Tibial artery (tissue), 4 donors: Measurements from ENCODE around the gene CBX2.

Source experiments
- DNase-seq, 2 donors: peaks; one replicate each; pipeline ENCODE4 v3.0.0-alpha.2; 2019
- H3K27ac ChIP-seq, 2 donors: fragments of 200-600 bp; sonication (generic) in 1 of 2; 1 replicate in 1 of 2; 2 replicates in 1 of 2; pipeline ENCODE4 v1.5.1; 2018 to 2019; ENCODE audit warnings: mild to moderate bottlenecking in 1 of 2
- H3K27me3 ChIP-seq, 2 donors: fragments of 200-600 bp; sonication (generic) in 1 of 2; one replicate each; pipeline versions ENCODE4 v1.5.1 to v1.6.0; 2016 to 2019
- H3K36me3 ChIP-seq, 3 donors: fragments of 200-600 bp; sonication (generic) in 2 of 3; one replicate each; pipeline ENCODE4 v1.5.1; 2016 to 2019; ENCODE audit warnings: mild to moderate bottlenecking in 2 of 3
- H3K4me1 ChIP-seq, 4 donors: fragments of 200-600 bp; sonication (generic) in 2 of 4; 1 replicate in 3 of 4; 2 replicates in 1 of 4; pipeline ENCODE4 v1.5.1; 2016 to 2019
- H3K4me3 ChIP-seq, 2 donors: fragments of 200-600 bp; sonication (generic) in 1 of 2; 1 replicate in 1 of 2; 2 replicates in 1 of 2; pipeline ENCODE4 v1.5.1; 2018 to 2019; ENCODE audit warnings: mild to moderate bottlenecking in 2 of 2
- H3K9me3 ChIP-seq, 3 donors: fragments of 200-600 bp; sonication (generic) in 1 of 3; one replicate each; pipeline ENCODE4 v1.5.1; 2016 to 2019
- intact Hi-C: fragments of 100-400 bp; cut with DNase I; formaldehyde crosslinking; loops from one replicate; pipeline ENCODE4 v1.15.0; 2023; ENCODE audit warnings: low total_unique reads
- TF ChIP-seq, protein P1 (sequence below), 2 experiments: fragments of 200-600 bp in 1 of 2; fragments of 450-650 bp in 1 of 2; IDR thresholded peaks; one replicate each; pipeline ENCODE4 v1.5.1; 2017 to 2019; ENCODE audit warnings: antibody characterized with exemption in 2 of 2, mild to moderate bottlenecking in 1 of 2, moderate library complexity in 1 of 2

CBX2 gene

DNA sequence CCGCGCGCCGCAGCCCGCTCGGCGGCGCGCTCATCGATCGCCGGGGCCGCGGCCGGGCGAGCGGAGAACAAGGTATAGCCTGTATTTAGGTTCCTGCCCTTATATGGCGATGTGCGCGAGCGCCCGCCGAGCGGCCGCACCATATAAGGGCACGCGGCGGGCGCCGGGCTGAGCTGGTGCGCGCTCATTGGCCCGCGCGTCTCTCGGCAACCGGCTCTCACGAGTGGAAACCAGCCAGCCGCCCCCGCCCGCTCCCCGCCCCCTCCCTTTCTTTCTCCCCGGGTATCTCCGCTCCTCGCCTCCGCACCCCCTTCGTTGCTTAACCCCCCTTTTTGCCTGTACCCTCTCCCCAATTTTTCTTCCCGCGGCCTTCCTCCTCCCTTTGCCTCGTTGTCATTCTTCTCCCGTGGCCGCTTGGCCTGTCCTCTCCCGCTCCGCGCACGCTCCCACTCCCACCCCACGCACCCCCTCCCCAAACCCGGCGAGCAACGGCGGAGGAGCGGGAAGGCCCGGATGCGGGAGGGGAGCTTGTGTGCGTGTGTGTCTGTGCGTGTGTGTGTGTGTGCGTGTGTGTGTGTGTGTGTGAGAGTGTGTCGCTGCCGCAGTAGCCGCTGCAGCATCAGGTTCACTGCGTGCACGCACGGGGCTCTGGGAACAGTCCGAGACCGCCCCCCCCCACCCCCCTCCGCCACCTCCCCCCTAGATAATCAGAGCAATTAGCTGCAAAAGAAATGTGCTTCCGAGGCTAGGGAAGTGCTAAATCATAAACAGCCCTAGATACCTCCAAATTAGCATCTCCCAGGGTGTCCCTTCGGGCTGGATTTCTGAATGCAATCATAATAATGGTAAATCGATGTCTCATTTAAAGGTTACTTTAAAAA is 32.4 kb downstream of the CBX2 start:
- TF ChIP-seq, protein P1, sequence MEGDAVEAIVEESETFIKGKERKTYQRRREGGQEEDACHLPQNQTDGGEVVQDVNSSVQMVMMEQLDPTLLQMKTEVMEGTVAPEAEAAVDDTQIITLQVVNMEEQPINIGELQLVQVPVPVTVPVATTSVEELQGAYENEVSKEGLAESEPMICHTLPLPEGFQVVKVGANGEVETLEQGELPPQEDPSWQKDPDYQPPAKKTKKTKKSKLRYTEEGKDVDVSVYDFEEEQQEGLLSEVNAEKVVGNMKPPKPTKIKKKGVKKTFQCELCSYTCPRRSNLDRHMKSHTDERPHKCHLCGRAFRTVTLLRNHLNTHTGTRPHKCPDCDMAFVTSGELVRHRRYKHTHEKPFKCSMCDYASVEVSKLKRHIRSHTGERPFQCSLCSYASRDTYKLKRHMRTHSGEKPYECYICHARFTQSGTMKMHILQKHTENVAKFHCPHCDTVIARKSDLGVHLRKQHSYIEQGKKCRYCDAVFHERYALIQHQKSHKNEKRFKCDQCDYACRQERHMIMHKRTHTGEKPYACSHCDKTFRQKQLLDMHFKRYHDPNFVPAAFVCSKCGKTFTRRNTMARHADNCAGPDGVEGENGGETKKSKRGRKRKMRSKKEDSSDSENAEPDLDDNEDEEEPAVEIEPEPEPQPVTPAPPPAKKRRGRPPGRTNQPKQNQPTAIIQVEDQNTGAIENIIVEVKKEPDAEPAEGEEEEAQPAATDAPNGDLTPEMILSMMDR (IDR thresholded peaks at IDR 0.05), result no peak
- no peak for DNase-seq
- Histone ChIP-seq H3K27ac (no peak overlapping the region), H3K4me1 (peaks cover 0 to 60% (median 50%) of the 10 kb centered on the region in 4 donors), H3K4me3 (peak overlapping the region; percentile 11 to 21), H3K36me3 (no peaks in the 10 kb centered on the region), H3K9me3 (no peaks in the 10 kb centered on the region), H3K27me3 (peaks cover 16 to 98% of the 10 kb centered on the region in 2 donors)
- intact Hi-C loops, result no loop called here

DNA sequence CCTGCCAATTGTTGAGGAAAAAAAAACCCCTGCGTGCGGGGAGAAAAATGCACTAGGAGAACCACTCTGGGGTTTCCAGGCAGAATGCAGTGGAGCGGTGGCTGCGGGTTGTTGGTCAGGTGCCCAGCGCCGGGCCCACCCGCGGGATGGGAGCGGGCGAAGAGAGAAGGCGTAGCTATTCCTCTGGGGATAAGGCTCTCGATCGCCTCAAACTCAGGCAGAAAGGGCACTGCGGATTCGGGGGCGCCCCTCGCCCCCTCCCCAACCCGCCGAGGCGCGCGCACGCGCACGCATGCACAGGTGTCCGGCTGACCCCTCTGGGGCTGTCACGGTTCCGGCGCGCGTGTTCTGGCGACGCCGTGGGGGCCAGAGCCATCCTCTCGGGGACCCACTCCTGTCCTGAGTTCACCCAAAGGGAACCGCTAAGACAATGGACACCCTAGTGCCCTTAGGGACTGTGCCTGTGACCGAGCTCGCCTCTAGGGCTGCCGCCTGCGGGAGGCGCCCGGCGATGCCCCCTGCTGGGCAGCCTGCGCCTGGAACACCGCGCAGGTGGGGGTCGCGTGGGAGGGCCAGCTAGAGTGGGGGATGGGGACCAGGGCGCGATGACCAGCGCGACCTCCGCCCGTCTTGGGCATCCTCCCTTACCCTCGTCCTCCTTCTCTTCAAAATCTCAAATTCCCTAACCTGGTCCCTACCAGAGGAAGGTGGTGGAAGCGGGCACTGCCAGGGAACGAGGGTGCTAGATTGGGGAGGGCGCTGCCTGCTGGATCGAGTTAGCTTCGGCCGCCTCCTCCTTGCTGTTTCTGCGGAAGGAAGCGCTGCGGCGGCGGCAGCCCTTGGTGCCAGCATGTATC is 33.3 kb downstream of the CBX2 start:
- no peak for DNase-seq
- TF ChIP-seq, protein P1 (IDR thresholded peaks at IDR 0.05), result peak; percentile 13 to 28
- no peaks in the 10 kb centered on the region for H3K36me3 ChIP-seq
- H3K27me3 ChIP-seq, result peaks cover 20 to 98% of the 10 kb centered on the region in 2 donors
- H3K27ac ChIP-seq, result no peak overlapping the region
- intact Hi-C loops, result no loop called here
- H3K4me3 ChIP-seq, result no peak overlapping the region
- H3K4me1 ChIP-seq, result peaks cover 0 to 64% (median 52%) of the 10 kb centered on the region in 4 donors
- H3K9me3 ChIP-seq, result no peaks in the 10 kb centered on the region

DNA sequence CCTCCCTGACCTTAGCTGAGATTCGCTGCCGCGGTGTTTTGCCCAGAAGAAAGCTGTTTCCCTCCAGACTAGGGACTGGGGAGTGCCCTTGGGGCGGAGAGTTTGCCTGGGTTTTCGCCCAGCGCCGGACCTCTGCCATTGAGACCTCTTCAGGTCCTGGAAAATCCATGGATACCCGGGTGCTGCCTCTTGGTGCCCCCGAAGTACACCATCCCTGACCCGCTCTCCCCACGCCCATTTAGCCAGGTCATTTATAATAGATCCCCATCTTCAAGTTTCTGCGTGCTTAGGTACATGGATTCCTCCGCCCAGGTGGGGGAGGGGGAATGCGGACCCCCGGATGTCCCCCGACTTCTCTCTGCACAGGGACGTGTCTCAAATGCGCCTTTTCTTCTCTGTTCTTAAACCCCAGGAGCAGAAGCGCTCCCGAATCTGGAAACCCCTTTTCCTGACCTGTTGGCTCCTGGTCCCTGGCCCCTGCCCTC is 34.0 kb downstream of the CBX2 start:
- Histone ChIP-seq H3K36me3 (no peaks in the 10 kb centered on the region), H3K27me3 (peaks cover 20 to 98% of the 10 kb centered on the region in 2 donors), H3K9me3 (no peaks in the 10 kb centered on the region), H3K4me3 (no peak overlapping the region), H3K27ac (no peak overlapping the region), H3K4me1 (peaks cover 0 to 64% (median 52%) of the 10 kb centered on the region in 4 donors)
- TF ChIP-seq, protein P1 (IDR thresholded peaks at IDR 0.05), result no peak
- intact Hi-C loops, result no loop called here
- DNase-seq, result no peak

DNA sequence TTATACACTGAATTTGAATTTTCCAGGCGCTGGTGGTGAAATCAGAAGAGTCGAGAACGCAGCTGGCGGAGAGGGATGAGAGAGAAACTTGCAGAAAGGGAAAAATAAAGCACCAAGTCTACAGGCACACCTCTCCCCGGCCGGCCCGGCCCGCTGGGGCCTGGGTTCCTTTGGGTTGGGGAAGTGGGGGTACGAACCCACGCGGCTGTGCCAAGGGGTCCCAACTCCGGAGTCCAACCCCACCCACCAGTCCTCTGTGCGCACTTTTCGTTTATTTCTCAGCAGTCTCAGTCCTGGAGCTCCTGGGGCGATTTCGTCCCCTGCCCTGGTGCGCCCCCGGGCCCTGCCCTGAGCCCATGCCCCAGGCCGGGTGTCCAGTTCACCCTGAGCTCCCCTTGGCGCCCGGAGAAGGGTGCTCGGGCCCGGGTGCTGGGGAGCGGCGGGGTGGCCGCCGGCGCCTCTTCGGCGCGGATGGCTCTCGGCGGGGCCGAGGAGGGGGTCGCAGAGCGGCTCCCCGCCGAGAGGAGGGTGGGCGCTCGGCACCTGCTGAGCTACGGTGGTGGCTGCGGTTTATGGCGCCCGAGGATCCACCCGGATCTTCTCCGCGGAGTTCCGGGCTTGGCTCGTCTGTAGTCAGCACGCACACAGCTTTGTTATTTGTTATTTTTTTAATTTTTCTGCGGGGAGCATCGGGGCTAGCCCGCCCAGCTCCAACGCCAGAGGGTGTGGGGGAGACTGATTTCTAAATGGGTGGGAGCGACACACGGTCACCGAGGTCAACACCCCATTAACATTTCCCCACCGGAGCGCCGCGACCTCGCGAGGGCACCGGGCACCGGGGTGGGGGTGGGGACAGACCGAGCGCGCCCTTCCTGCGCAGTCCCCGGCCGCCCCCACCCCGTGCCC is 34.7 kb downstream of the CBX2 start:
- H3K9me3 ChIP-seq, result no peaks in the 10 kb centered on the region
- H3K36me3 ChIP-seq, result no peaks in the 10 kb centered on the region
- H3K4me1 ChIP-seq, result peaks cover 0 to 64% (median 52%) of the 10 kb centered on the region in 4 donors
- DNase-seq, result no peak
- TF ChIP-seq, protein P1 (IDR thresholded peaks at IDR 0.05), result no peak
- intact Hi-C loops, result no loop called here
- H3K27ac ChIP-seq, result no peak overlapping the region
- peak overlapping the region; percentile 14 to 26 for H3K4me3 ChIP-seq
- H3K27me3 ChIP-seq, result peaks cover 20 to 98% of the 10 kb centered on the region in 2 donors
